Right renal cortex interstitium (tissue), 3 donors: Measurements from ENCODE around the gene PCCA. TPM values are rescaled to one million over a fixed set of nuclear protein-coding genes. Genes with fewer than 3 reads are reported as not detected.
A peak's percentile ranks its signal among the peaks of the same experiment; 100 is the strongest.
"Not testable (repeated sequence)": the region's sequence is repeated elsewhere in the genome, so short reads cannot be mapped to it uniquely, and the experiment has no call there.

Experiments used
- DNase-seq, 3 donors: peaks; one replicate each; pipeline ENCODE4 v3.0.0-alpha.2; 2013; ENCODE audit warnings: low read depth in 3 of 3, low spot score in 2 of 3
- polyA plus RNA-seq, 3 donors: library from polyadenylated mRNA; unstranded; fragments of 120-200 nt; gene quantifications; one replicate each; pipeline ENCODE4 v1.2.1, GENCODE V29; 2013; ENCODE audit not compliant: insufficient read length in 3 of 3

Gene PCCA
- polyA plus RNA-seq, 3 donors, result 66.5 to 73.9 (median 66.7) TPM

GRCh38 chr13:100341327-100341726 lies 252.4 kb downstream of the PCCA start:
- DNase-seq, result no peak

GRCh38 chr13:100344544-100344943 lies 255.7 kb downstream of the PCCA start:
- no peak for DNase-seq

- DNase-seq, result no peak
Measured at GRCh38 chr13:100347968-100348367, 259.1 kb downstream of the PCCA start.

- DNase-seq, result no peak
Measured at GRCh38 chr13:100349594-100349993, 260.7 kb downstream of the PCCA start.

GRCh38 chr13:100350601-100351000 lies 261.7 kb downstream of the PCCA start:
- no peak for DNase-seq

GRCh38 chr13:100356426-100356825 lies 267.5 kb downstream of the PCCA start:
- DNase-seq, result no peak

- no peak for DNase-seq
Measured at GRCh38 chr13:100356889-100357288, 268.0 kb downstream of the PCCA start.

GRCh38 chr13:100357764-100358163 lies 268.9 kb downstream of the PCCA start:
- no peak for DNase-seq

- no peak for DNase-seq
Measured at GRCh38 chr13:100361504-100361903, 272.6 kb downstream of the PCCA start.

GRCh38 chr13:100362371-100362770 lies 273.5 kb downstream of the PCCA start:
- DNase-seq, result no peak

- no peak for DNase-seq
Measured at GRCh38 chr13:100362781-100363180, 273.9 kb downstream of the PCCA start.

- peak in 1 of 3 donors; percentile 24 for DNase-seq
Measured at GRCh38 chr13:100363285-100363711, 274.4 kb downstream of the PCCA start.

GRCh38 chr13:100363874-100364273 lies 275.0 kb downstream of the PCCA start:
- DNase-seq, result no peak

GRCh38 chr13:100364591-100364990 lies 275.7 kb downstream of the PCCA start:
- DNase-seq, result no peak

GRCh38 chr13:100365680-100366079 lies 276.8 kb downstream of the PCCA start:
- no peak for DNase-seq

GRCh38 chr13:100378533-100378932 lies 289.6 kb downstream of the PCCA start:
- no peak for DNase-seq

GRCh38 chr13:100381595-100382224 lies 292.8 kb downstream of the PCCA start:
- DNase-seq, result no peak

- DNase-seq, result no peak
Measured at GRCh38 chr13:100382785-100383184, 293.9 kb downstream of the PCCA start.

GRCh38 chr13:100387416-100387815 lies 298.5 kb downstream of the PCCA start:
- DNase-seq, result no peak

GRCh38 chr13:100388150-100388549 lies 299.3 kb downstream of the PCCA start:
- DNase-seq, result not testable (repeated sequence)

GRCh38 chr13:100388923-100389322 lies 300.0 kb downstream of the PCCA start:
- DNase-seq, result no peak

GRCh38 chr13:100389617-100390016 lies 300.7 kb downstream of the PCCA start:
- DNase-seq, result no peak
